ENCODE results near the gene ZNF784.

Gene ZNF784

GRCh38 chr19:55624109-55625003 is at the start of gene ZNF784:
Gene ZNF784 (minus strand): TSS chr19:55624566. CDS start chr19:55624561, 5 bp downstream.
- Histone ChIP-seq H3K36me3 (ENCODE audit: control insufficient read depth, insufficient read depth, low read length) (no peaks in the 10 kb centered on the region), H3K4me1 (ENCODE audit: control insufficient read depth, insufficient read depth, low read length) (peaks cover 14% of the 10 kb centered on the region), H3K27me3 (ENCODE audit: control insufficient read depth, insufficient read depth, low read length) (no peaks in the 10 kb centered on the region), H3K9me3 (ENCODE audit: control insufficient read depth, low read length) (no peaks in the 10 kb centered on the region), H3K9ac (ENCODE audit: low read length) (peak within 1 kb of the TSS; percentile 73), H3K4me3 (ENCODE audit: low read length) (peak within 1 kb of the TSS; percentile 17)

- Histone ChIP-seq H3K9ac (ENCODE audit: low read length) (no peak overlapping the region), H3K4me1 (ENCODE audit: control insufficient read depth, insufficient read depth, low read length) (peaks cover 22% of the 10 kb centered on the region), H3K9me3 (ENCODE audit: control insufficient read depth, low read length) (no peaks in the 10 kb centered on the region), H3K4me3 (ENCODE audit: low read length) (no peak overlapping the region), H3K36me3 (ENCODE audit: control insufficient read depth, insufficient read depth, low read length) (peaks cover 12% of the 10 kb centered on the region), H3K27me3 (ENCODE audit: control insufficient read depth, insufficient read depth, low read length) (no peaks in the 10 kb centered on the region)
These were observed 49.5 kb upstream of the ZNF784 start for GRCh38 chr19:55673889-55674288.

GRCh38 chr19:55673465-55673864 is 49.1 kb upstream of the ZNF784 start:
- peaks cover 12% of the 10 kb centered on the region for H3K36me3 ChIP-seq (ENCODE audit: control insufficient read depth, insufficient read depth, low read length)

GRCh38 chr19:55672418-55672817 is 48.1 kb upstream of the ZNF784 start:
- H3K4me3 ChIP-seq (ENCODE audit: low read length): no peak overlapping the region
- no peaks in the 10 kb centered on the region for H3K9me3 ChIP-seq (ENCODE audit: control insufficient read depth, low read length)
- H3K4me1 ChIP-seq (ENCODE audit: control insufficient read depth, insufficient read depth, low read length): peaks cover 23% of the 10 kb centered on the region
- peaks cover 14% of the 10 kb centered on the region for H3K36me3 ChIP-seq (ENCODE audit: control insufficient read depth, insufficient read depth, low read length)
- no peak overlapping the region for H3K9ac ChIP-seq (ENCODE audit: low read length)
- no peaks in the 10 kb centered on the region for H3K27me3 ChIP-seq (ENCODE audit: control insufficient read depth, insufficient read depth, low read length)

More at GRCh38 chr19:55673465-55673864, 49.1 kb upstream of the ZNF784 start:
- H3K9ac ChIP-seq (ENCODE audit: low read length): no peak overlapping the region
- no peaks in the 10 kb centered on the region for H3K27me3 ChIP-seq (ENCODE audit: control insufficient read depth, insufficient read depth, low read length)
- no peak overlapping the region for H3K4me3 ChIP-seq (ENCODE audit: low read length)
- H3K9me3 ChIP-seq (ENCODE audit: control insufficient read depth, low read length): no peaks in the 10 kb centered on the region
- peaks cover 23% of the 10 kb centered on the region for H3K4me1 ChIP-seq (ENCODE audit: control insufficient read depth, insufficient read depth, low read length)

- Histone ChIP-seq H3K27me3 (ENCODE audit: control insufficient read depth, insufficient read depth, low read length) (no peaks in the 10 kb centered on the region), H3K9me3 (ENCODE audit: control insufficient read depth, low read length) (no peaks in the 10 kb centered on the region), H3K36me3 (ENCODE audit: control insufficient read depth, insufficient read depth, low read length) (peaks cover 23% of the 10 kb centered on the region), H3K9ac (ENCODE audit: low read length) (no peak overlapping the region), H3K4me3 (ENCODE audit: low read length) (no peak overlapping the region), H3K4me1 (ENCODE audit: control insufficient read depth, insufficient read depth, low read length) (peaks cover 23% of the 10 kb centered on the region)
These were observed 46.6 kb upstream of the ZNF784 start for GRCh38 chr19:55671054-55671378.

- peaks cover 25% of the 10 kb centered on the region for H3K36me3 ChIP-seq (ENCODE audit: control insufficient read depth, insufficient read depth, low read length)
- no peaks in the 10 kb centered on the region for H3K27me3 ChIP-seq (ENCODE audit: control insufficient read depth, insufficient read depth, low read length)
- no peaks in the 10 kb centered on the region for H3K9me3 ChIP-seq (ENCODE audit: control insufficient read depth, low read length)
- H3K4me1 ChIP-seq (ENCODE audit: control insufficient read depth, insufficient read depth, low read length): peaks cover 23% of the 10 kb centered on the region
- H3K9ac ChIP-seq (ENCODE audit: low read length): no peak overlapping the region
- no peak overlapping the region for H3K4me3 ChIP-seq (ENCODE audit: low read length)
These were observed 46.1 kb upstream of the ZNF784 start for GRCh38 chr19:55670280-55671053.

GRCh38 chr19:55669418-55670279 is 45.3 kb upstream of the ZNF784 start:
- H3K9ac ChIP-seq (ENCODE audit: low read length): no peak overlapping the region
- H3K4me3 ChIP-seq (ENCODE audit: low read length): no peak overlapping the region
- peaks cover 23% of the 10 kb centered on the region for H3K4me1 ChIP-seq (ENCODE audit: control insufficient read depth, insufficient read depth, low read length)
- no peaks in the 10 kb centered on the region for H3K9me3 ChIP-seq (ENCODE audit: control insufficient read depth, low read length)
- no peaks in the 10 kb centered on the region for H3K27me3 ChIP-seq (ENCODE audit: control insufficient read depth, insufficient read depth, low read length)
- H3K36me3 ChIP-seq (ENCODE audit: control insufficient read depth, insufficient read depth, low read length): peaks cover 25% of the 10 kb centered on the region

- Histone ChIP-seq H3K27me3 (ENCODE audit: control insufficient read depth, insufficient read depth, low read length) (no peaks in the 10 kb centered on the region), H3K9ac (ENCODE audit: low read length) (no peak overlapping the region), H3K4me1 (ENCODE audit: control insufficient read depth, insufficient read depth, low read length) (peaks cover 23% of the 10 kb centered on the region), H3K9me3 (ENCODE audit: control insufficient read depth, low read length) (no peaks in the 10 kb centered on the region), H3K4me3 (ENCODE audit: low read length) (no peak overlapping the region), H3K36me3 (ENCODE audit: control insufficient read depth, insufficient read depth, low read length) (peaks cover 28% of the 10 kb centered on the region)
These were observed 44.4 kb upstream of the ZNF784 start for GRCh38 chr19:55668603-55669348.

- H3K4me1 ChIP-seq (ENCODE audit: control insufficient read depth, insufficient read depth, low read length): peaks cover 23% of the 10 kb centered on the region
- H3K4me3 ChIP-seq (ENCODE audit: low read length): no peak overlapping the region
- H3K27me3 ChIP-seq (ENCODE audit: control insufficient read depth, insufficient read depth, low read length): no peaks in the 10 kb centered on the region
- H3K36me3 ChIP-seq (ENCODE audit: control insufficient read depth, insufficient read depth, low read length): peaks cover 36% of the 10 kb centered on the region
- no peaks in the 10 kb centered on the region for H3K9me3 ChIP-seq (ENCODE audit: control insufficient read depth, low read length)
- no peak overlapping the region for H3K9ac ChIP-seq (ENCODE audit: low read length)
These were observed 43.6 kb upstream of the ZNF784 start for GRCh38 chr19:55667958-55668357.

- Histone ChIP-seq H3K9me3 (ENCODE audit: control insufficient read depth, low read length) (no peaks in the 10 kb centered on the region), H3K4me1 (ENCODE audit: control insufficient read depth, insufficient read depth, low read length) (peaks cover 23% of the 10 kb centered on the region), H3K9ac (ENCODE audit: low read length) (peak overlapping the region; percentile 28), H3K36me3 (ENCODE audit: control insufficient read depth, insufficient read depth, low read length) (peaks cover 39% of the 10 kb centered on the region), H3K4me3 (ENCODE audit: low read length) (no peak overlapping the region), H3K27me3 (ENCODE audit: control insufficient read depth, insufficient read depth, low read length) (no peaks in the 10 kb centered on the region)
These were observed 43.1 kb upstream of the ZNF784 start for GRCh38 chr19:55667511-55667910.

- H3K4me3 ChIP-seq (ENCODE audit: low read length): no peak overlapping the region
- no peaks in the 10 kb centered on the region for H3K9me3 ChIP-seq (ENCODE audit: control insufficient read depth, low read length)
- peaks cover 23% of the 10 kb centered on the region for H3K4me1 ChIP-seq (ENCODE audit: control insufficient read depth, insufficient read depth, low read length)
- H3K9ac ChIP-seq (ENCODE audit: low read length): peak overlapping the region; percentile 28
- H3K27me3 ChIP-seq (ENCODE audit: control insufficient read depth, insufficient read depth, low read length): no peaks in the 10 kb centered on the region
- peaks cover 39% of the 10 kb centered on the region for H3K36me3 ChIP-seq (ENCODE audit: control insufficient read depth, insufficient read depth, low read length)
These were observed 42.6 kb upstream of the ZNF784 start for GRCh38 chr19:55667006-55667381.
